GM12878 (cell line): ENCODE data around the gene REPIN1. TPM values are rescaled to one million over a fixed set of nuclear protein-coding genes. Genes with fewer than 3 reads are reported as not detected.

Experiments used
- CBX5 ChIP-seq: sonication (generic); IDR thresholded peaks from 2 replicates; pipeline ENCODE4 v1.6.1; 2016; ENCODE audit warnings: low read depth, moderate library complexity, mild to moderate bottlenecking, inconsistent platforms
- EED ChIP-seq: sonication (generic); IDR thresholded peaks from 2 replicates; pipeline ENCODE4 v1.6.1; 2016; ENCODE audit warnings: antibody characterized with exemption, low read depth
- HDGF ChIP-seq: fragments of 450-650 bp; IDR thresholded peaks from 2 replicates; pipeline ENCODE4 v1.6.1; 2016; ENCODE audit warnings: antibody characterized with exemption
- MEF2B ChIP-seq: fragments of 450-650 bp; IDR thresholded peaks from 2 replicates; pipeline ENCODE4 v1.6.1; 2018; ENCODE audit warnings: mild to moderate bottlenecking, moderate library complexity; ENCODE audit not compliant: partially characterized antibody, poor library complexity, severe bottlenecking
- MYB ChIP-seq: fragments of 150-350 bp; IDR thresholded peaks from 2 replicates; pipeline ENCODE4 v1.6.1; 2014; ENCODE audit warnings: mild to moderate bottlenecking, low read depth, low read length, borderline replicate concordance
- POU2F2 ChIP-seq: IDR thresholded peaks from 3 replicates; pipeline ENCODE4 v1.6.1; 2011; ENCODE audit warnings: low read depth, mild to moderate bottlenecking, low read length, borderline replicate concordance
- RBBP5 ChIP-seq: fragments of 200-600 bp; sonication (generic); conservative IDR thresholded peaks from 2 replicates; pipeline ENCODE4 v1.6.1; 2016
- RFX5 ChIP-seq: IDR thresholded peaks from 2 replicates; pipeline ENCODE4 v1.6.1; 2011; ENCODE audit warnings: low read depth, low read length, improper control_type of control experiment
- STAT1 ChIP-seq: fragments of 450-650 bp; conservative IDR thresholded peaks from 2 replicates; pipeline ENCODE4 v1.6.1; 2014; ENCODE audit warnings: antibody characterized with exemption, mild to moderate bottlenecking
- TBL1XR1 ChIP-seq: IDR thresholded peaks from 2 replicates; pipeline ENCODE4 v1.6.1; 2012; ENCODE audit warnings: low read depth, low read length, improper control_type of control experiment
- TCF12 ChIP-seq: IDR thresholded peaks from 2 replicates; pipeline ENCODE4 v1.6.1; 2011; ENCODE audit warnings: low read depth, mild to moderate bottlenecking, low read length
- YBX1 ChIP-seq: fragments of 450-650 bp; IDR thresholded peaks from 2 replicates; pipeline ENCODE4 v1.6.1; 2016; ENCODE audit warnings: antibody characterized with exemption
- ZNF384 ChIP-seq: IDR thresholded peaks from 2 replicates; pipeline ENCODE4 v1.6.1; 2012; ENCODE audit warnings: low read depth, mild to moderate bottlenecking, low read length, improper control_type of control experiment, borderline replicate concordance
- ZNF622 ChIP-seq: fragments of 450-650 bp; IDR thresholded peaks from 2 replicates; pipeline ENCODE4 v1.6.1; 2017; ENCODE audit warnings: mild to moderate bottlenecking, inconsistent platforms
- ZSCAN29 ChIP-seq: fragments of 450-650 bp; IDR thresholded peaks from 2 replicates; pipeline ENCODE4 v1.6.1; 2017; ENCODE audit warnings: mild to moderate bottlenecking, moderate library complexity
- polyA plus RNA-seq, 11 experiments: library from polyadenylated mRNA; depleted of rRNA in 4 of 11; unstranded in 6 of 11; stranded (reverse) in 5 of 11; fragments of >200 nt; fragmentation: Nextera tagmentation in 4 of 11; fragmentation: Illumina TruSeq in 1 of 11; extraction: Ambion mirVana in 4 of 11; extraction: Trizol in 1 of 11; gene quantifications; 1 replicate in 1 of 11; 2 replicates in 10 of 11; pipeline versions ENCODE4 v1.2.1 to v1.2.3, GENCODE V29; 2011 to 2016; ENCODE audit warnings: inconsistent platforms in 2 of 11, missing spikeins in 2 of 11, low read depth in 1 of 11
- total RNA-seq, 4 experiments: library from RNA; depleted of rRNA in 3 of 4; stranded (reverse); fragments of >200 nt in 3 of 4; fragmentation: Illumina TruSeq in 1 of 4; extraction: Trizol in 1 of 4; gene quantifications; 2 replicates each; pipeline versions ENCODE4 v1.2.1 to v1.2.3, GENCODE V29; 2013 to 2021
- TF ChIP-seq, protein P1 (sequence below): fragments of 450-650 bp; IDR thresholded peaks from 2 replicates; pipeline ENCODE4 v1.6.1; 2018; ENCODE audit warnings: mild to moderate bottlenecking, low read depth, moderate library complexity; ENCODE audit not compliant: partially characterized antibody
- TF ChIP-seq, protein P2 (sequence below): IDR thresholded peaks from 2 replicates; pipeline ENCODE4 v1.6.1; 2012; ENCODE audit warnings: improper control_type of control experiment, low read depth, low read length; ENCODE audit not compliant: insufficient replicate concordance
- TF ChIP-seq, protein P3 (sequence below): fragments of 450-650 bp; IDR thresholded peaks from 2 replicates; pipeline ENCODE4 v1.6.1; 2017; ENCODE audit warnings: mild to moderate bottlenecking, moderate library complexity

The REPIN1 gene
- total and polyA plus RNA-seq, 10 of the 15 experiments (the other 5 are each of a cell fraction or from before 2014, with no cell fraction given) = 5.1 to 172 (median 76.9) TPM

DNA sequence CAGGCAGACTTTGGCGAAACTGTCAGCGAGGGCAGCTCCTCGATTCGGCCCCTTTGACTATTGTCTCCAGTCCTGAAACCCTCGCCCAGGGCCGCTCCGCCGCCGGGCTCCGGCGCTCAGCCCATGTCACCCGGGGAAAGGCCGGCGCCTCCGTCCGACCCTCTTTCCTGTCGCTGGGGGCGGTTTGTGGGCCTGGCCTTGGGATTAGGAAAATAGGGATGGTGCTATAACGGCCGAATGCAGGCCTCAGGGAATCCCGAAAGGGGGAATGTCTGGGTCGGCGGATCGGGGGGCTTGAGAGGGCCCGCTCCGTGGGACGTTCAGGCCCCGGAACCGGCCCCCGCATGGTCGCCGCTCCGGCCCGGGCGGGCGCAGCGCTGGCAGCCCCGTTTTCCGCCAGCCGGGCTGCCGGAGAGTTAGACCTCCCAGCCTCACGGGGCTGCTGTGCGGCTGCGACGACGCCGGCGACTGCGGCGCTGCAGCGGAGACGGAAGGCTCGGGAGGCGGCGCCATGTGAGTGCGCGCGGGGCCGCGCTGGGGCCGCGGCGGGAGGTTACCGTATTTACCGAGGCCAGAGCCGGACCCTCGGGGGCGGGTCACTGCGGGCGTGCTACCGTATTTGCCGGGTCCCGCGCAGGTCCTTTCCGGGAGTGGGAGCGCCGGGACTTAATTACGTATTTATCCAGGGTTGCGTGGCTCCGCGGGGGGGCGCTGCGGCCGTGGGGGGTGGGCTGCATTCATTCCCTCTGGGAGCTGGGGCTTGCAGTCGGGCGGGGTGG, 36.4 kb downstream of the REPIN1 start (continued):
- TF ChIP-seq, protein P1, sequence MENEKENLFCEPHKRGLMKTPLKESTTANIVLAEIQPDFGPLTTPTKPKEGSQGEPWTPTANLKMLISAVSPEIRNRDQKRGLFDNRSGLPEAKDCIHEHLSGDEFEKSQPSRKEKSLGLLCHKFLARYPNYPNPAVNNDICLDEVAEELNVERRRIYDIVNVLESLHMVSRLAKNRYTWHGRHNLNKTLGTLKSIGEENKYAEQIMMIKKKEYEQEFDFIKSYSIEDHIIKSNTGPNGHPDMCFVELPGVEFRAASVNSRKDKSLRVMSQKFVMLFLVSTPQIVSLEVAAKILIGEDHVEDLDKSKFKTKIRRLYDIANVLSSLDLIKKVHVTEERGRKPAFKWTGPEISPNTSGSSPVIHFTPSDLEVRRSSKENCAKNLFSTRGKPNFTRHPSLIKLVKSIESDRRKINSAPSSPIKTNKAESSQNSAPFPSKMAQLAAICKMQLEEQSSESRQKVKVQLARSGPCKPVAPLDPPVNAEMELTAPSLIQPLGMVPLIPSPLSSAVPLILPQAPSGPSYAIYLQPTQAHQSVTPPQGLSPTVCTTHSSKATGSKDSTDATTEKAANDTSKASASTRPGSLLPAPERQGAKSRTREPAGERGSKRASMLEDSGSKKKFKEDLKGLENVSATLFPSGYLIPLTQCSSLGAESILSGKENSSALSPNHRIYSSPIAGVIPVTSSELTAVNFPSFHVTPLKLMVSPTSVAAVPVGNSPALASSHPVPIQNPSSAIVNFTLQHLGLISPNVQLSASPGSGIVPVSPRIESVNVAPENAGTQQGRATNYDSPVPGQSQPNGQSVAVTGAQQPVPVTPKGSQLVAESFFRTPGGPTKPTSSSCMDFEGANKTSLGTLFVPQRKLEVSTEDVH = no peak
- TF ChIP-seq POU2F2 = peak; percentile 70; the same call in 2 of the 3 replicates
- no peak; the same call in 1 of the 2 replicates for TF ChIP-seq TBL1XR1
- no peak for TF ChIP-seq ZNF622
- peak; percentile 79 for TF ChIP-seq CBX5
- TF ChIP-seq, protein P2, sequence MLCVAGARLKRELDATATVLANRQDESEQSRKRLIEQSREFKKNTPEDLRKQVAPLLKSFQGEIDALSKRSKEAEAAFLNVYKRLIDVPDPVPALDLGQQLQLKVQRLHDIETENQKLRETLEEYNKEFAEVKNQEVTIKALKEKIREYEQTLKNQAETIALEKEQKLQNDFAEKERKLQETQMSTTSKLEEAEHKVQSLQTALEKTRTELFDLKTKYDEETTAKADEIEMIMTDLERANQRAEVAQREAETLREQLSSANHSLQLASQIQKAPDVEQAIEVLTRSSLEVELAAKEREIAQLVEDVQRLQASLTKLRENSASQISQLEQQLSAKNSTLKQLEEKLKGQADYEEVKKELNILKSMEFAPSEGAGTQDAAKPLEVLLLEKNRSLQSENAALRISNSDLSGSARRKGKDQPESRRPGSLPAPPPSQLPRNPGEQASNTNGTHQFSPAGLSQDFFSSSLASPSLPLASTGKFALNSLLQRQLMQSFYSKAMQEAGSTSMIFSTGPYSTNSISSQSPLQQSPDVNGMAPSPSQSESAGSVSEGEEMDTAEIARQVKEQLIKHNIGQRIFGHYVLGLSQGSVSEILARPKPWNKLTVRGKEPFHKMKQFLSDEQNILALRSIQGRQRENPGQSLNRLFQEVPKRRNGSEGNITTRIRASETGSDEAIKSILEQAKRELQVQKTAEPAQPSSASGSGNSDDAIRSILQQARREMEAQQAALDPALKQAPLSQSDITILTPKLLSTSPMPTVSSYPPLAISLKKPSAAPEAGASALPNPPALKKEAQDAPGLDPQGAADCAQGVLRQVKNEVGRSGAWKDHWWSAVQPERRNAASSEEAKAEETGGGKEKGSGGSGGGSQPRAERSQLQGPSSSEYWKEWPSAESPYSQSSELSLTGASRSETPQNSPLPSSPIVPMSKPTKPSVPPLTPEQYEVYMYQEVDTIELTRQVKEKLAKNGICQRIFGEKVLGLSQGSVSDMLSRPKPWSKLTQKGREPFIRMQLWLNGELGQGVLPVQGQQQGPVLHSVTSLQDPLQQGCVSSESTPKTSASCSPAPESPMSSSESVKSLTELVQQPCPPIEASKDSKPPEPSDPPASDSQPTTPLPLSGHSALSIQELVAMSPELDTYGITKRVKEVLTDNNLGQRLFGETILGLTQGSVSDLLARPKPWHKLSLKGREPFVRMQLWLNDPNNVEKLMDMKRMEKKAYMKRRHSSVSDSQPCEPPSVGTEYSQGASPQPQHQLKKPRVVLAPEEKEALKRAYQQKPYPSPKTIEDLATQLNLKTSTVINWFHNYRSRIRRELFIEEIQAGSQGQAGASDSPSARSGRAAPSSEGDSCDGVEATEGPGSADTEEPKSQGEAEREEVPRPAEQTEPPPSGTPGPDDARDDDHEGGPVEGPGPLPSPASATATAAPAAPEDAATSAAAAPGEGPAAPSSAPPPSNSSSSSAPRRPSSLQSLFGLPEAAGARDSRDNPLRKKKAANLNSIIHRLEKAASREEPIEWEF = peak; percentile 22
- no peak for TF ChIP-seq ZNF384
- TF ChIP-seq RBBP5 = no peak
- no peak for TF ChIP-seq MYB
- peak; percentile 45; the same call in 1 of the 2 replicates for TF ChIP-seq TCF12
- 0 out of 2 replicates have a peak, but pooled peaks have one; percentile 62 for TF ChIP-seq STAT1
- no peak for TF ChIP-seq HDGF
- no peak for TF ChIP-seq EED
- no peak for TF ChIP-seq RFX5
- peak; percentile 75; the same call in 1 of the 2 replicates for TF ChIP-seq ZSCAN29
- TF ChIP-seq YBX1 = no peak
- TF ChIP-seq, protein P3, sequence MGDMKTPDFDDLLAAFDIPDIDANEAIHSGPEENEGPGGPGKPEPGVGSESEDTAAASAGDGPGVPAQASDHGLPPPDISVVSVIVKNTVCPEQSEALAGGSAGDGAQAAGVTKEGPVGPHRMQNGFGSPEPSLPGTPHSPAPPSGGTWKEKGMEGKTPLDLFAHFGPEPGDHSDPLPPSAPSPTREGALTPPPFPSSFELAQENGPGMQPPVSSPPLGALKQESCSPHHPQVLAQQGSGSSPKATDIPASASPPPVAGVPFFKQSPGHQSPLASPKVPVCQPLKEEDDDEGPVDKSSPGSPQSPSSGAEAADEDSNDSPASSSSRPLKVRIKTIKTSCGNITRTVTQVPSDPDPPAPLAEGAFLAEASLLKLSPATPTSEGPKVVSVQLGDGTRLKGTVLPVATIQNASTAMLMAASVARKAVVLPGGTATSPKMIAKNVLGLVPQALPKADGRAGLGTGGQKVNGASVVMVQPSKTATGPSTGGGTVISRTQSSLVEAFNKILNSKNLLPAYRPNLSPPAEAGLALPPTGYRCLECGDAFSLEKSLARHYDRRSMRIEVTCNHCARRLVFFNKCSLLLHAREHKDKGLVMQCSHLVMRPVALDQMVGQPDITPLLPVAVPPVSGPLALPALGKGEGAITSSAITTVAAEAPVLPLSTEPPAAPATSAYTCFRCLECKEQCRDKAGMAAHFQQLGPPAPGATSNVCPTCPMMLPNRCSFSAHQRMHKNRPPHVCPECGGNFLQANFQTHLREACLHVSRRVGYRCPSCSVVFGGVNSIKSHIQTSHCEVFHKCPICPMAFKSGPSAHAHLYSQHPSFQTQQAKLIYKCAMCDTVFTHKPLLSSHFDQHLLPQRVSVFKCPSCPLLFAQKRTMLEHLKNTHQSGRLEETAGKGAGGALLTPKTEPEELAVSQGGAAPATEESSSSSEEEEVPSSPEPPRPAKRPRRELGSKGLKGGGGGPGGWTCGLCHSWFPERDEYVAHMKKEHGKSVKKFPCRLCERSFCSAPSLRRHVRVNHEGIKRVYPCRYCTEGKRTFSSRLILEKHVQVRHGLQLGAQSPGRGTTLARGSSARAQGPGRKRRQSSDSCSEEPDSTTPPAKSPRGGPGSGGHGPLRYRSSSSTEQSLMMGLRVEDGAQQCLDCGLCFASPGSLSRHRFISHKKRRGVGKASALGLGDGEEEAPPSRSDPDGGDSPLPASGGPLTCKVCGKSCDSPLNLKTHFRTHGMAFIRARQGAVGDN = peak; percentile 90
- TF ChIP-seq MEF2B = peak; percentile 24
